ENCODE results near the gene HOXC10.

DNA sequence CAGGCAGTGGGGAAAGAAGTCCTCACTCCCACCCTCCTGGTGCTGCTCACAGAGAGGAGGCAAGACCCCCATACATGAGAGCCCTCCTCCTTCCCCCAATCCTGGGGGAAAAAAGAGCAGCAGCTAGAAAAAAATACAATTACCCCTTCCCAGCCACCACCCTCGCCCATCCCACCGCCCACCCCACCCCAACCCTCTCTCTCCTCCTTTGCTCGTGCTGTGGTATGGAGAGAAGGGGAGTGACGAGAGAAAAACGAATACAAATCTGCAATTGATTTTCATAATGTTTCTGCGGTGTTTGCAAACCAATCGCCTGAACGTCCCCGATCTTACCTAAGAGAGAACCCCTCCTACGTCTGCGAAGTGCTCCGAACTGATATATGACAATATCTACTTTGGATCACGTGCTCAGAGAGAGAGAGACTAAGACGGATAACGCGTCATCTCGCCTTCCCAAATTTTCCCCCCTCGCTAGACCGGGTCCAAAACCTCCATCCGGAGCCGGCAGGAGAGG, 12.2 kb upstream of the HOXC10 start, which contains the start of gene HOXC11:
- TF ChIP-seq, protein P1, sequence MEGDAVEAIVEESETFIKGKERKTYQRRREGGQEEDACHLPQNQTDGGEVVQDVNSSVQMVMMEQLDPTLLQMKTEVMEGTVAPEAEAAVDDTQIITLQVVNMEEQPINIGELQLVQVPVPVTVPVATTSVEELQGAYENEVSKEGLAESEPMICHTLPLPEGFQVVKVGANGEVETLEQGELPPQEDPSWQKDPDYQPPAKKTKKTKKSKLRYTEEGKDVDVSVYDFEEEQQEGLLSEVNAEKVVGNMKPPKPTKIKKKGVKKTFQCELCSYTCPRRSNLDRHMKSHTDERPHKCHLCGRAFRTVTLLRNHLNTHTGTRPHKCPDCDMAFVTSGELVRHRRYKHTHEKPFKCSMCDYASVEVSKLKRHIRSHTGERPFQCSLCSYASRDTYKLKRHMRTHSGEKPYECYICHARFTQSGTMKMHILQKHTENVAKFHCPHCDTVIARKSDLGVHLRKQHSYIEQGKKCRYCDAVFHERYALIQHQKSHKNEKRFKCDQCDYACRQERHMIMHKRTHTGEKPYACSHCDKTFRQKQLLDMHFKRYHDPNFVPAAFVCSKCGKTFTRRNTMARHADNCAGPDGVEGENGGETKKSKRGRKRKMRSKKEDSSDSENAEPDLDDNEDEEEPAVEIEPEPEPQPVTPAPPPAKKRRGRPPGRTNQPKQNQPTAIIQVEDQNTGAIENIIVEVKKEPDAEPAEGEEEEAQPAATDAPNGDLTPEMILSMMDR (conservative IDR thresholded peaks at IDR 0.05 in 1 of 2, IDR thresholded peaks at IDR 0.05 in 1 of 2; ENCODE audit: extremely low read depth in 1 of 2, insufficient read depth in 1 of 2, low read depth in 1 of 2, low read length in 2 of 2), result no peak
- TF ChIP-seq EZH2 (IDR thresholded peaks at IDR 0.05; ENCODE audit: borderline replicate concordance, low read length), result no peak

Measured in mammary epithelial cell (primary cell).